ENCODE data around the gene MSN.
"Not testable (repeated sequence)": the region's sequence is repeated elsewhere in the genome, so short reads cannot be mapped to it uniquely, and the experiment has no call there.

Gene MSN

DNA sequence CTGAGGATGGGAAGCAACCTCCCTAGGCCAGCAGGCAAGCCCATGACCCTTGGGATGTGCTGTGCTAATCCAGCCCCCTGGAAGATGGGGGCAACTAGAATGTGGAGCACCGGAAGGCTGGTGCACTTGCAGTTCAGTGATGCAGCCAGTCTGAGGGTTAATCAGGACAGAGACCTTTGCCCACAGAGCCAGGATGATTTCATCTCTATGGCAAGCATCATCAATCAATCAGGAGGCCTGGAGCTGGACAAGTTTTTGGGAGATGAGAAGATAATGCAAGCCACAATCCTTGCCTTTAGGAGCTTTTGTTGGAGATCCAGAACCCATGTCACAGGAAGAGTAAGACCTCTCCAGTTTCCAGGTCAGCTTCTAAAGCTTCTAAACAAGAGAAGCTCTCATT, 15.4 kb upstream of the MSN start:
- H3K9me2 ChIP-seq (replicated peaks; ENCODE audit: insufficient read depth, low read length) = no peaks in the 10 kb centered on the region
- no peak for TF ChIP-seq EZH2phosphoT487 (IDR thresholded peaks at IDR 0.05; ENCODE audit: low read length)
- TF ChIP-seq, protein P1, sequence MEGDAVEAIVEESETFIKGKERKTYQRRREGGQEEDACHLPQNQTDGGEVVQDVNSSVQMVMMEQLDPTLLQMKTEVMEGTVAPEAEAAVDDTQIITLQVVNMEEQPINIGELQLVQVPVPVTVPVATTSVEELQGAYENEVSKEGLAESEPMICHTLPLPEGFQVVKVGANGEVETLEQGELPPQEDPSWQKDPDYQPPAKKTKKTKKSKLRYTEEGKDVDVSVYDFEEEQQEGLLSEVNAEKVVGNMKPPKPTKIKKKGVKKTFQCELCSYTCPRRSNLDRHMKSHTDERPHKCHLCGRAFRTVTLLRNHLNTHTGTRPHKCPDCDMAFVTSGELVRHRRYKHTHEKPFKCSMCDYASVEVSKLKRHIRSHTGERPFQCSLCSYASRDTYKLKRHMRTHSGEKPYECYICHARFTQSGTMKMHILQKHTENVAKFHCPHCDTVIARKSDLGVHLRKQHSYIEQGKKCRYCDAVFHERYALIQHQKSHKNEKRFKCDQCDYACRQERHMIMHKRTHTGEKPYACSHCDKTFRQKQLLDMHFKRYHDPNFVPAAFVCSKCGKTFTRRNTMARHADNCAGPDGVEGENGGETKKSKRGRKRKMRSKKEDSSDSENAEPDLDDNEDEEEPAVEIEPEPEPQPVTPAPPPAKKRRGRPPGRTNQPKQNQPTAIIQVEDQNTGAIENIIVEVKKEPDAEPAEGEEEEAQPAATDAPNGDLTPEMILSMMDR (IDR thresholded peaks at IDR 0.05; ENCODE audit: low read length) = no peak
- no peak for TF ChIP-seq EZH2 (optimal IDR thresholded peaks at IDR 0.05; ENCODE audit: low read depth, low read length)
- no peaks in the 10 kb centered on the region for H3K4me1 ChIP-seq (ENCODE audit: low read length)
- no peak overlapping the region for H3K4me2 ChIP-seq (ENCODE audit: low read depth, low read length)
- no peak overlapping the region for H2AFZ ChIP-seq (ENCODE audit: low read length)
- no peaks in the 10 kb centered on the region for H3K79me2 ChIP-seq (ENCODE audit: low read length)
- no peaks in the 10 kb centered on the region for H3K27me3 ChIP-seq (replicated peaks; ENCODE audit: insufficient read depth, low read length)
- H3K36me3 ChIP-seq (replicated peaks; ENCODE audit: insufficient read depth, low read length) = no peaks in the 10 kb centered on the region
- no peaks in the 10 kb centered on the region for H3F3A ChIP-seq (ENCODE audit: insufficient read depth, low read length)
- H3K4me3 ChIP-seq (ENCODE audit: low read length) = no peak overlapping the region
- H3K9ac ChIP-seq (ENCODE audit: low read length) = no peak overlapping the region
- no peaks in the 10 kb centered on the region for H4K20me1 ChIP-seq (ENCODE audit: insufficient read depth, low read length)
- no peak overlapping the region for H3K27ac ChIP-seq (ENCODE audit: low read length)
- H3K9me3 ChIP-seq (replicated peaks; ENCODE audit: insufficient read depth, low read length) = no peaks in the 10 kb centered on the region
- no peak for DNase-seq

DNA sequence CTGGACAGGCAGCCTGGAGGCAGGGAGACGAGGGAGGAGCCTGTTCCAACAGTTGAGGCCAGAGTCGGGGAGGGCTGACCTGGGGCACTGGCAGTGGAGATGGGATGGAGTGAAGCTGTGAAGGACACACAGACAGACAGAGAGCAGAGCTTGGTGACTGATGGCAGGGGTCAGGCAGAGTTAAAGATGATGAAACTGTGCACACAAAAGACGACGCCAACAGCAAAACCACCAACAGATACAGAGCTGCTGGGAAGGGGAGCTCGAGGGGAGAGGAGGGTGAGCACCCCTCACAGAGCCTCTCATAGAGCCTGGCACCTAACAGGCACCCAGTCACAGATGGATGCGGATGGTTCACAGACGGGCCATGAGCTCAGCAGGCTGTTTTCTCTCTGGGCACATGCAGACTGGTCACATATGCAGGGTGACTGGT, 10.4 kb upstream of the MSN start:
- not testable (repeated sequence) for H3K4me3 ChIP-seq (ENCODE audit: low read length); H3K79me2 ChIP-seq (ENCODE audit: low read length); H3K9me3 ChIP-seq (replicated peaks; ENCODE audit: insufficient read depth, low read length); H3F3A ChIP-seq (ENCODE audit: insufficient read depth, low read length); H3K4me2 ChIP-seq (ENCODE audit: low read depth, low read length); DNase-seq; H3K27me3 ChIP-seq (replicated peaks; ENCODE audit: insufficient read depth, low read length); H3K9me2 ChIP-seq (replicated peaks; ENCODE audit: insufficient read depth, low read length); H3K9ac ChIP-seq (ENCODE audit: low read length); H3K27ac ChIP-seq (ENCODE audit: low read length); H3K4me1 ChIP-seq (ENCODE audit: low read length); H3K36me3 ChIP-seq (replicated peaks; ENCODE audit: insufficient read depth, low read length); H2AFZ ChIP-seq (ENCODE audit: low read length); H4K20me1 ChIP-seq (ENCODE audit: insufficient read depth, low read length)

DNA sequence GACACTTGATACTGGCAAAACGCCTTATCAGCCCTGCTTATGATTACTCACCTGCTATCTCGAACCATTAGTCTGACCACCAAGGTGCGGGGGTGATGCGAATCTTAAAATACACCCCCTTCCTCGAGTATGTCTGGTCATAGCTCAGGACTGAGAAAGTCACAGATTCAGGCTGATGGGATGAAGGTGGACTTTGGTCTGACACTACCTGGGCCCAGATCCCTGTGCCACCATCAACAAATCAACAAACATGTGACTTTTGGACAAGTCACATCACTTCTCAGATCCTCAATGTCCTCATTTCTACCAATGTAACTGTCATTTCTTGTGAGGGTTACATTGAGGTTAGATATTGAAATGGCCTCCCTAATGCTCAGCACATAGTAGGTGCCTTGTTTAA, 9.8 kb upstream of the MSN start:
- Histone ChIP-seq H3K4me3 (ENCODE audit: low read length) (no peak overlapping the region), H3K4me2 (ENCODE audit: low read depth, low read length) (no peak overlapping the region), H3K4me1 (ENCODE audit: low read length) (no peaks in the 10 kb centered on the region), H3K27ac (ENCODE audit: low read length) (no peak overlapping the region), H3K79me2 (ENCODE audit: low read length) (no peaks in the 10 kb centered on the region), H4K20me1 (ENCODE audit: insufficient read depth, low read length) (no peaks in the 10 kb centered on the region), H3K9me3 (replicated peaks; ENCODE audit: insufficient read depth, low read length) (no peaks in the 10 kb centered on the region), H3K9me2 (replicated peaks; ENCODE audit: insufficient read depth, low read length) (no peaks in the 10 kb centered on the region), H3F3A (ENCODE audit: insufficient read depth, low read length) (no peaks in the 10 kb centered on the region), H3K9ac (ENCODE audit: low read length) (no peak overlapping the region), H2AFZ (ENCODE audit: low read length) (no peak overlapping the region), H3K27me3 (replicated peaks; ENCODE audit: insufficient read depth, low read length) (no peaks in the 10 kb centered on the region), H3K36me3 (replicated peaks; ENCODE audit: insufficient read depth, low read length) (no peaks in the 10 kb centered on the region)
- no peak for TF ChIP-seq EZH2phosphoT487 (IDR thresholded peaks at IDR 0.05; ENCODE audit: low read length)
- TF ChIP-seq, protein P1 (IDR thresholded peaks at IDR 0.05; ENCODE audit: low read length) = no peak
- no peak for TF ChIP-seq EZH2 (optimal IDR thresholded peaks at IDR 0.05; ENCODE audit: low read depth, low read length)
- no peak for DNase-seq

DNA sequence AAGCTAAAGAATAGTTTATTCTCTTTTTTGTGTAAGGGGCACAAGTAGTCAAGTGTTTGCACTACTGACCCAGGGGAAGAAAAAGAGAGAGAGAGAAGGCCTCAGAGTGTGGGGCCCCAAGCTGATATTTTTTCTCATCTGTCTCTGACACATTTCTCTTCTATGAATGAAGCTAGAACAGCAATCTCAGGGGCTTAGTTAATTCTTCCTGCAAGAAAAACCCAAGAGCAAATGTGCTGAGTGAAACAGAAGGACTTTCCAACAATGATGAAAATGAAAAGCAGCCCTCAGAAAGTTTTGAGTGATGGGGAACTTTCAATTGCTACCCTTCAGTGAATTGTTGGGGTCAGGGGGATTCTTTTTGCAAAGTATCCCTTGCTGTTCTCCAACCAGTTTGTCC, 9.2 kb upstream of the MSN start:
- Histone ChIP-seq H3K4me1 (ENCODE audit: low read length) (no peaks in the 10 kb centered on the region), H3K9me3 (replicated peaks; ENCODE audit: insufficient read depth, low read length) (no peaks in the 10 kb centered on the region), H3K27ac (ENCODE audit: low read length) (no peak overlapping the region), H3K4me3 (ENCODE audit: low read length) (no peak overlapping the region), H3K4me2 (ENCODE audit: low read depth, low read length) (no peak overlapping the region), H3F3A (ENCODE audit: insufficient read depth, low read length) (no peaks in the 10 kb centered on the region), H3K9me2 (replicated peaks; ENCODE audit: insufficient read depth, low read length) (no peaks in the 10 kb centered on the region), H4K20me1 (ENCODE audit: insufficient read depth, low read length) (no peaks in the 10 kb centered on the region), H3K79me2 (ENCODE audit: low read length) (no peaks in the 10 kb centered on the region), H3K27me3 (replicated peaks; ENCODE audit: insufficient read depth, low read length) (no peaks in the 10 kb centered on the region), H2AFZ (ENCODE audit: low read length) (no peak overlapping the region), H3K9ac (ENCODE audit: low read length) (no peak overlapping the region), H3K36me3 (replicated peaks; ENCODE audit: insufficient read depth, low read length) (no peaks in the 10 kb centered on the region)
- TF ChIP-seq EZH2phosphoT487 (IDR thresholded peaks at IDR 0.05; ENCODE audit: low read length) (no peak), EZH2 (optimal IDR thresholded peaks at IDR 0.05; ENCODE audit: low read depth, low read length) (no peak)
- TF ChIP-seq, protein P1 (IDR thresholded peaks at IDR 0.05; ENCODE audit: low read length) = no peak
- no peak for DNase-seq

Data from MM.1S (cell line).